ENCODE measurements around the gene STK11IP. TPM values are rescaled to one million over a fixed set of nuclear protein-coding genes. Genes with fewer than 3 reads are reported as not detected.

Gene STK11IP
- total RNA-seq, 4 donors from 2014 or later, result 12.3 to 21.3 (median 14.4) TPM

DNA sequence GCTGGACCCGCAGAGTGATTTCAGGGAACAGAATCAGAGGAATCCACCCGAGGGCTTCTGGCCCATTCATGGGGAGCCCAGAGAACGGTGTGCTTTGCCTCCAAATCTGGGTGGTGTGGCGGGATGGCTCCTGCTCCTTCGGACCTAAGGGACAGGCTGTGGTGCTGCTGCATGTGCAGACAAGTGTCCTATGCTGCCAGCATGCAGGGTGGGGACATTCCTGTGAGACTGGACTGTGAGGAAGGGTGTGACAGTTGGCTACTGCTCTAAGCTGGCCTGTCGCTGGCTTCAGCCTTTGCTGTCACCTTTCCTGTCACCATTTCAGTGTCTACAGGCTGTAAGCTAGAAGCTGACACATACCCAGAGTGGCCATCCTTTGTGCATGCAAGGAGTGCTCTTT is 26.9 kb downstream of the STK11IP start:
- no peak for DNase-seq
- intact Hi-C loops (cut with DNase I), result no loop called here
- H3K4me1 ChIP-seq, result peaks cover 6 to 14% (median 11%) of the 10 kb centered on the region in 3 donors

DNA sequence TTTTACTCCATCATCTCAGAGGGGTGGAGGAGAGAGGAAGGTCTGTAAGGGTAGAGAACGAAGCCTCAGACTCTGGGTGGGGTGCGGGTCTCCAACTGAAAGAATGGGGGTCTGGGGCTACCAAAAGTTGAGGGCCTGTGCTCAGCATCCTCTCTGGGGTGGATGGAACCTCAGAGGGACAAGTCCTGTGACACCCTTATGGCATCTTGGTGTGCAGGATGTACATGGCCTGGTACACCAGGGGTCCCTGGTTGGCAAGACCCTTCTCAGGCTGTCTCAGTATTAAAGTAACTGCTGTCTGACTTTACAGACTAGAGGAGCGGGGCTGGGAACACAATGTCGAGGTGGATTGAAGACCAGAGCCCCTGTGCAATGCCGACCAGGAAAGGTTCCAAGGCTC is 27.5 kb downstream of the STK11IP start:
- intact Hi-C loops (cut with DNase I), result no loop called here
- DNase-seq, result no peak
- Histone ChIP-seq H3K36me3 (no peaks in the 10 kb centered on the region), H3K27ac (no peak overlapping the region), H3K9me3 (no peaks in the 10 kb centered on the region), H3K27me3 (peaks cover 0 to 34% (median 0%) of the 10 kb centered on the region in 4 donors), H3K4me3 (no peak overlapping the region), H3K4me1 (peaks cover 6 to 14% (median 11%) of the 10 kb centered on the region in 3 donors)
- WGBS, 2 donors, result 76 to 93% methylated on average over 4 to 5 of the region's 5 CpGs
- TF ChIP-seq, protein P1, sequence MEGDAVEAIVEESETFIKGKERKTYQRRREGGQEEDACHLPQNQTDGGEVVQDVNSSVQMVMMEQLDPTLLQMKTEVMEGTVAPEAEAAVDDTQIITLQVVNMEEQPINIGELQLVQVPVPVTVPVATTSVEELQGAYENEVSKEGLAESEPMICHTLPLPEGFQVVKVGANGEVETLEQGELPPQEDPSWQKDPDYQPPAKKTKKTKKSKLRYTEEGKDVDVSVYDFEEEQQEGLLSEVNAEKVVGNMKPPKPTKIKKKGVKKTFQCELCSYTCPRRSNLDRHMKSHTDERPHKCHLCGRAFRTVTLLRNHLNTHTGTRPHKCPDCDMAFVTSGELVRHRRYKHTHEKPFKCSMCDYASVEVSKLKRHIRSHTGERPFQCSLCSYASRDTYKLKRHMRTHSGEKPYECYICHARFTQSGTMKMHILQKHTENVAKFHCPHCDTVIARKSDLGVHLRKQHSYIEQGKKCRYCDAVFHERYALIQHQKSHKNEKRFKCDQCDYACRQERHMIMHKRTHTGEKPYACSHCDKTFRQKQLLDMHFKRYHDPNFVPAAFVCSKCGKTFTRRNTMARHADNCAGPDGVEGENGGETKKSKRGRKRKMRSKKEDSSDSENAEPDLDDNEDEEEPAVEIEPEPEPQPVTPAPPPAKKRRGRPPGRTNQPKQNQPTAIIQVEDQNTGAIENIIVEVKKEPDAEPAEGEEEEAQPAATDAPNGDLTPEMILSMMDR (IDR thresholded peaks at IDR 0.05), result no peak
- TF ChIP-seq POLR2A (IDR thresholded peaks at IDR 0.05), result no peak

More for the DNA sequence above, 26.9 kb downstream of the STK11IP start:
- no peaks in the 10 kb centered on the region for H3K9me3 ChIP-seq
- 60 to 83% methylated on average over 3 to 4 of the region's 6 CpGs for WGBS, 2 donors
- H3K36me3 ChIP-seq, result no peaks in the 10 kb centered on the region
- H3K4me3 ChIP-seq, result no peak overlapping the region
- TF ChIP-seq, protein P1 (IDR thresholded peaks at IDR 0.05), result no peak
- TF ChIP-seq POLR2A (IDR thresholded peaks at IDR 0.05), result no peak
- peaks cover 0 to 34% (median 0%) of the 10 kb centered on the region in 4 donors for H3K27me3 ChIP-seq
- no peak overlapping the region for H3K27ac ChIP-seq

DNA sequence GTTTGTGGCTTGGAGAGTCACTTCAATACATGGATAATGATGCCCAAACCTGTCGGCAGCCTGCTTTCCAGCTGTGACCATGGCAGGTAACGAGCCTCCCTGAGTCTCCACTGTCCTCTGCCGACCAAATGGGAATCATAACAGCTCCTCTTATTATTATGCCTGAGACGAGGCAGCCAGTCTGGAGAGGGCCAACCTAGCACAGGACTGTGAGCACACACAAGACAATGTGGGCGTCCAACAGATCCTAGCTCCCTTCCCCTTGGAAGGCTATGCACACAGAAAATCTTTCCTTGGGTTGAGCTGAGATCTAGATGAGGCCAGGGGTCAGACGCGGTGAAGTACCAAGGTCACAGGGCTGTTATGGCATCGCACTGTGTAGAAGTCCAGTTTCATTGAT is 28.9 kb downstream of the STK11IP start:
- 86 to 87% methylated on average over 4 to 6 of the region's 8 CpGs for WGBS, 2 donors
- Histone ChIP-seq H3K36me3 (no peaks in the 10 kb centered on the region), H3K27ac (no peak overlapping the region), H3K4me3 (no peak overlapping the region), H3K27me3 (peaks cover 0 to 34% (median 0%) of the 10 kb centered on the region in 4 donors), H3K4me1 (peaks cover 6 to 14% (median 11%) of the 10 kb centered on the region in 3 donors), H3K9me3 (no peaks in the 10 kb centered on the region)
- no peak for TF ChIP-seq POLR2A (IDR thresholded peaks at IDR 0.05)
- TF ChIP-seq, protein P1 (IDR thresholded peaks at IDR 0.05), result no peak
- DNase-seq, result no peak
- intact Hi-C loops (cut with DNase I), result no loop called here

DNA sequence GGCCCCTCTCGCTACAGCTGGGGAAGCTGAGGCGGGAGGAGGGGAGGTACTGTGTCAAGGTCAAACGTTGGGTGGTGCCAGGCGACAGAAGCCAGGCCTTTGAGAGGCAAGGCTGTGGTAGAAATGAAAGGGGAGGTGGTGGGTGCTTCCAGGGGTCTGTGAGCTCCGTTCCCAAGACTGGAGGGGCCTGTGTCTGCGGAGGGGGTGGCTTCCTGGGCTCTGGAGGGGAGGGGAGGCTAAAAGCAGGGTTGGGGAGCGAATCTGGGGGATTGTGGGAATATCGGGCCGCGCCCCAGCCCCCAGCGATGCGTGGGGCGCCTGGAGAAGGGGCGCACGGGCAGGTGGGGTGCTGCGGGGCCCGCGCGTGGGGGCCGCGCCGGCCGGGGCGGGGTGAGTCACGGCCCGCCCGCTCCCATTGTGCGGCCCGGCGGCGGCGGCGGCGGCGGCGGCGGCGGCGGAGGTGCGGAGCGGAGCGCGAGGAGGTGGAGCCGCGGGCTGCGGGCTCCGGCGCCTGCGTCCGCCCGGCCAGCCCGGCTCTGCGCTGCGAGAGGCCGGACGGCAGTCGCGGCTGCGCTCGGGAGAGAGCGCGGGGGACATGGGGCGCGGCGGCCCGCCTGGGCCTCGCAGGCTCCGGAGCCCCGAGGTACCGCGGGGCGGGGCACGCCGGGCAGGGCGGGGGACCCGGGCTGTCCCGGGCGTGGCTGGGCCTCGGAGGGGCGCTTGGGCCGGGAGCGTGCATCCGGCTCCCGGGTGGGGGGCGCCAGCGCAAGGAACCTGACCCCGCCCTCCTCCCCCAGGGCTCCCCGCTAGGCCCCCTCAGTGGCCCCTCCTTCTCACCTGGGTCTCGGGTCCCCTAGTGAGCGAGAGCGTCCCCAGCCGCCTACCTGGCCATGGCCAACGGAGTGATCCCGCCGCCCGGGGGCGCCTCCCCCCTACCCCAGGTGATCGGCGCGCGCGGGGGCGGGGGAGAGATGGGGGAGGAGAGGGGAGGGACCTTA is 29.7 kb downstream of the STK11IP start, which contains the start of gene SLC4A3:
Gene SLC4A3, plus strand, starts transcription at position 528 of the 998 bp plus-strand sequence. Its CDS starts 363 bp downstream, at position 891.
- TF ChIP-seq, protein P1 (IDR thresholded peaks at IDR 0.05), result no peak
- no peak for TF ChIP-seq POLR2A (IDR thresholded peaks at IDR 0.05)
- WGBS, 2 donors, result 31 to 35% methylated on average over 6 of the region's 103 CpGs
- Histone ChIP-seq H3K27me3 (peaks cover 0 to 34% (median 0%) of the 10 kb centered on the region in 4 donors), H3K9me3 (no peaks in the 10 kb centered on the region), H3K4me1 (peaks cover 6 to 14% (median 11%) of the 10 kb centered on the region in 3 donors), H3K4me3 (peak within 1 kb of the TSS; percentile 44 to 77 (median 54)), H3K36me3 (no peaks in the 10 kb centered on the region), H3K27ac (peak within 1 kb of the TSS in 3 of 4 donors; percentile 34 to 52 (median 36))
- intact Hi-C loops (cut with DNase I), result no loop called here
- DNase-seq, result no peak

Measured in esophagus squamous epithelium (tissue), 5 donors.